Right lobe of liver (tissue), 6 donors: Measurements from ENCODE around the gene TNPO2. TPM values are rescaled to one million over a fixed set of nuclear protein-coding genes. Genes with fewer than 3 reads are reported as not detected.
"Not testable (repeated sequence)": the region's sequence is repeated elsewhere in the genome, so short reads cannot be mapped to it uniquely, and the experiment has no call there.

ENCODE experiments used
- ATAC-seq, 4 donors: fragments of 200-7000 bp; cut with Tn5 transposase; one replicate each; pipeline ENCODE4 v1.9.1; 2020; ENCODE audit warnings: mild to moderate bottlenecking in 4 of 4, moderate library complexity in 4 of 4
- DNase-seq, 3 donors: peaks; one replicate each; pipeline ENCODE4 v3.0.0-alpha.2; 2020
- H3K27ac ChIP-seq, 3 donors: fragments of 200-600 bp; one replicate each; pipeline ENCODE4 v1.8.0; 2022
- H3K27me3 ChIP-seq, 2 donors: fragments of 200-600 bp; one replicate each; pipeline ENCODE4 v1.8.0; 2022
- H3K36me3 ChIP-seq, 4 donors: fragments of 200-600 bp; sonication (generic) in 1 of 4; one replicate each; pipeline versions ENCODE4 v1.5.1 to v1.8.0; 2017 to 2022; ENCODE audit warnings: control low read depth in 1 of 4
- H3K4me1 ChIP-seq, 4 donors: fragments of 200-600 bp; sonication (generic) in 1 of 4; one replicate each; pipeline versions ENCODE4 v1.5.1 to v1.8.0; 2017 to 2022; ENCODE audit warnings: control low read depth in 1 of 4
- H3K4me3 ChIP-seq, 3 donors: fragments of 200-600 bp; one replicate each; pipeline ENCODE4 v1.8.0; 2022
- H3K9me3 ChIP-seq, 4 donors: fragments of 200-600 bp; sonication (generic) in 1 of 4; one replicate each; pipeline versions ENCODE4 v1.5.1 to v1.8.0; 2017 to 2022; ENCODE audit warnings: control low read depth in 1 of 4
- POLR2A ChIP-seq: fragments of 450-650 bp; IDR thresholded peaks from one replicate; pipeline ENCODE4 v1.6.1; 2017; ENCODE audit warnings: antibody characterized with exemption, mild to moderate bottlenecking
- WGBS: methylation state at CpG from one replicate; pipeline ENCODE4 v1.1.6; 2018; ENCODE audit warnings: low coverage, low lambda C conversion rate; ENCODE audit not compliant: insufficient coverage; ENCODE audit errors: missing lambda C conversion rate; 5-methylcytosine and 5-hydroxymethylcytosine counted together
- intact Hi-C, 2 donors: fragments of 100-400 bp; cut with DNase I; formaldehyde crosslinking; loops; one replicate each; pipeline versions ENCODE4 v1.11.2 to v1.14.1; 2022
- total RNA-seq, 6 experiments: library from RNA; depleted of rRNA in 2 of 6; stranded (reverse); fragments of >200 nt in 2 of 6; fragmentation: NEBNext Ultra II Directional in 3 of 6; extraction: Animal tissue kit (Norgen Biotek cat#: 25700) in 3 of 6; gene quantifications; one replicate each; pipeline versions ENCODE4 v1.1.0 to v1.2.4, GENCODE V29; 2016 to 2023
- TF ChIP-seq, protein P1 (sequence below), 4 donors: fragments of 200-600 bp in 3 of 4; fragments of 450-650 bp in 1 of 4; IDR thresholded peaks; one replicate each; pipeline versions ENCODE4 v1.5.1 to v1.8.0; 2016 to 2022; ENCODE audit warnings: antibody characterized with exemption in 4 of 4, mild to moderate bottlenecking in 2 of 4
- donor health status: DM: no; HTN: yes; CAD: no.
- donor health status: DM: no; HTN: no; CAD: no.
- donor health status: DM: no; HTN: no; CAD: no.
- donor health status: DM: no; HTN: yes; CAD: no.
- donor health status: DM: no; HTN: yes; CAD: no.

The TNPO2 gene
- total RNA-seq, 6 experiments from 2014 or later: 14.8 to 28.7 (median 19.6) TPM

- Histone ChIP-seq H3K27ac (no peak within 1 kb of the TSS), H3K27me3 (no peaks in the 10 kb centered on the region), H3K4me3 (no peak within 1 kb of the TSS), H3K36me3 (no peaks in the 10 kb centered on the region), H3K9me3 (no peaks in the 10 kb centered on the region), H3K4me1 (no peaks in the 10 kb centered on the region)
- peak in 1 of 4 donors; percentile 15 for ATAC-seq
- 100% methylated on average over 2 of the region's 9 CpGs for WGBS
- no peak for DNase-seq
- TF ChIP-seq, protein P1, sequence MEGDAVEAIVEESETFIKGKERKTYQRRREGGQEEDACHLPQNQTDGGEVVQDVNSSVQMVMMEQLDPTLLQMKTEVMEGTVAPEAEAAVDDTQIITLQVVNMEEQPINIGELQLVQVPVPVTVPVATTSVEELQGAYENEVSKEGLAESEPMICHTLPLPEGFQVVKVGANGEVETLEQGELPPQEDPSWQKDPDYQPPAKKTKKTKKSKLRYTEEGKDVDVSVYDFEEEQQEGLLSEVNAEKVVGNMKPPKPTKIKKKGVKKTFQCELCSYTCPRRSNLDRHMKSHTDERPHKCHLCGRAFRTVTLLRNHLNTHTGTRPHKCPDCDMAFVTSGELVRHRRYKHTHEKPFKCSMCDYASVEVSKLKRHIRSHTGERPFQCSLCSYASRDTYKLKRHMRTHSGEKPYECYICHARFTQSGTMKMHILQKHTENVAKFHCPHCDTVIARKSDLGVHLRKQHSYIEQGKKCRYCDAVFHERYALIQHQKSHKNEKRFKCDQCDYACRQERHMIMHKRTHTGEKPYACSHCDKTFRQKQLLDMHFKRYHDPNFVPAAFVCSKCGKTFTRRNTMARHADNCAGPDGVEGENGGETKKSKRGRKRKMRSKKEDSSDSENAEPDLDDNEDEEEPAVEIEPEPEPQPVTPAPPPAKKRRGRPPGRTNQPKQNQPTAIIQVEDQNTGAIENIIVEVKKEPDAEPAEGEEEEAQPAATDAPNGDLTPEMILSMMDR (IDR thresholded peaks at IDR 0.05): no peak
- no peak for TF ChIP-seq POLR2A
- intact Hi-C loops: no loop called here
These were observed 36.1 kb downstream of the TNPO2 start, which contains the start of gene GNG14 for GRCh38 chr19:12687496-12688196. GNG14 (plus strand) TSS chr19:12687998; CDS start chr19:12688049, 51 bp downstream.

GRCh38 chr19:12685831-12686230, 37.9 kb downstream of the TNPO2 start:
- Histone ChIP-seq H3K27ac (no peak overlapping the region), H3K4me3 (no peak overlapping the region), H3K4me1 (no peaks in the 10 kb centered on the region), H3K27me3 (no peaks in the 10 kb centered on the region), H3K36me3 (no peaks in the 10 kb centered on the region), H3K9me3 (no peaks in the 10 kb centered on the region)
- no peak for ATAC-seq
- intact Hi-C loops: no loop called here
- WGBS: 84% methylated on average over 3 of the region's 3 CpGs
- TF ChIP-seq, protein P1 (IDR thresholded peaks at IDR 0.05): no peak
- TF ChIP-seq POLR2A: no peak
- DNase-seq: no peak

DNA sequence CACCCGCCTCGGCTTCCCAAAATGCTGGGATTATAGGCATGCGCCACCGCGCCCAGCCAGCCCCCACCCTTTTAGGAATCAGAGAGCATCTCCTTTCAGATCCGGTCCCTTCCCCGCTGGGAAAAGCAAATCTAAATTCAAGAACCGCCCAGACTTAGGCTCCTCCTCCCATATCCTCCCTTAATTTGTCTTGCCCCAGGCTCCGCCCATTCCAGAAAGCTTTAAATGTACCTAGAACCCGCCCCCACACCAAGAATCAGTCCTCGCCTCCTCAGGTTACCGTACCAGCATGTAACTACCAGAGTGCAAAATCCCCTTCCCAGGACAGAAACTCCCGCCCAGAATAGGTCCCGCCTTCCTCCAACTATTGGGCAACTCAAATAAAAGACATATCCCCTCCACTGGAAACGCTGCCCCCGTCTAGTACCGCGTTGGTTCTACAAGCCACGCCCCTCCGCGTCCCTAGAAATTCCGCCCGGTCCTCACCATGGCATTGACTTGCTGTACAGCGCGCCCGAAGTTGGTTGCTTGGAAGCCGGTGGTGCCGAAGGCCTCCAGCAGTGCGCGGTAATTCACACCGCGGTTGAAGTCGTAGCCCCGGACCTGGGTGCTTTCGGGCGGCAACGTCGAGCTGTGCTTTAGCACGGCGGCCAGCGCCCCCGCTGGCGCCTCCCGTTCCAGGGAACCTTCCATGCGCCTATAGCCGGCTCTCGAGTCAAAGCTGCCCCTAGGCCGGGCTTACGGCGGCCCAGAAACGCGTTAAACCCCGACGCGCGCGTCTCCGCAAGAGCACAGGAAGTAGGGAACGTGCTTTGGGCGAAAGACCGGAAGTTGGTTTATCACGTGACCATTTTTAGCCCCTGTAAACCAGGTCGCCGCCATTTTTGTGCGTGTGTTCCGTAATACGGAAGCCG, 42.4 kb downstream of the TNPO2 start, which contains the start of gene DHPS:
DHPS (minus strand) TSS at position 807 of the 914 bp plus-strand sequence; CDS start at position 693, 114 bp downstream.
- no peaks in the 10 kb centered on the region for H3K9me3 ChIP-seq
- peaks cover 0 to 19% (median 0%) of the 10 kb centered on the region in 4 donors for H3K4me1 ChIP-seq
- peak; percentile 88 to 95 (median 93) for DNase-seq
- no peaks in the 10 kb centered on the region for H3K27me3 ChIP-seq
- peak within 1 kb of the TSS; percentile 77 to 93 (median 85) for H3K27ac ChIP-seq
- peak within 1 kb of the TSS; percentile 85 to 97 (median 94) for H3K4me3 ChIP-seq
- H3K36me3 ChIP-seq: peaks cover 0 to 29% (median 14%) of the 10 kb centered on the region in 4 donors
- TF ChIP-seq, protein P1 (IDR thresholded peaks at IDR 0.05): no peak
- TF ChIP-seq POLR2A: peak; percentile 66
- 0% methylated on average over 39 of the region's 68 CpGs for WGBS
- peak; percentile 78 to 87 (median 84) for ATAC-seq
- intact Hi-C loops: no loop called here

GRCh38 chr19:12680034-12680433, 43.7 kb downstream of the TNPO2 start:
- WGBS: 78% methylated on average over 5 of the region's 9 CpGs
- H3K9me3 ChIP-seq: no peaks in the 10 kb centered on the region
- H3K4me3 ChIP-seq: no peak overlapping the region
- H3K27me3 ChIP-seq: no peaks in the 10 kb centered on the region
- no peak for ATAC-seq
- H3K4me1 ChIP-seq: peaks cover 0 to 19% (median 0%) of the 10 kb centered on the region in 4 donors
- no peak for DNase-seq
- no peak overlapping the region for H3K27ac ChIP-seq
- TF ChIP-seq, protein P1 (IDR thresholded peaks at IDR 0.05): no peak
- TF ChIP-seq POLR2A: no peak
- intact Hi-C loops: no loop called here
- H3K36me3 ChIP-seq: peaks cover 0 to 42% (median 20%) of the 10 kb centered on the region in 4 donors

- WGBS: 10% methylated on average over 4 of the region's 5 CpGs
- H3K27me3 ChIP-seq, intact Hi-C loops, H3K9me3 ChIP-seq, H3K4me3 ChIP-seq: not testable (repeated sequence)
- DNase-seq: peak in 2 of 3 donors; percentile 70 to 79
- Histone ChIP-seq H3K27ac (peak overlapping the region in 1 of 3 donors; percentile 7), H3K36me3 (peaks cover 0 to 61% (median 26%) of the 10 kb centered on the region in 4 donors), H3K4me1 (peaks cover 0 to 19% (median 0%) of the 10 kb centered on the region in 4 donors)
- peak in 3 of 4 donors; percentile 13 to 34 (median 17) for ATAC-seq
These were observed 45.7 kb downstream of the TNPO2 start for GRCh38 chr19:12678039-12678438.
